ENCODE data around the gene RAI14.

RAI14 gene

GRCh38 chr5:34677428-34677827 lies 21.3 kb downstream of the RAI14 start:
- no peak for DNase-seq (ENCODE audit: low read depth)

DNA sequence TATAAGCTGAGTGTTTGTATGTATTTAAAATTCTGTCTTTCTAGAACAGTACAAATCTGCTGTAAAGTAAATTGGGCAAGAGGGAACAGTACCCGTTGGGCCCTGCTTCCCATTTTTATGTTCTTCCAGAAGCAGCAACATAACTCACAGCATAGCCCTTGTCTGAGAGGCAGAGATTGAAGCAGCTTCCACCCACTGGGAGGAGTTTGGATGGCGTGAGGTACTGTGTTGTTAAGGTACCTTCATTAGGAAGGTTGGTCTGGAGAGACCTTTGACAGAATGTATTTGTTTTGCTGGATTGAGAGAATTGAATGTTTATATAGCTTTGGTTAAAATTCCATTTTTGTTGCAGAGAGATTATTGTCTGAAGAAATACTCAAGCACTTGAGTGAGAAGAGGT lies 24.8 kb downstream of the RAI14 start:
- no peak for DNase-seq (ENCODE audit: low read depth)

- DNase-seq (ENCODE audit: low read depth), result no peak
Observed at GRCh38 chr5:34682926-34683623, 26.9 kb downstream of the RAI14 start.

DNA sequence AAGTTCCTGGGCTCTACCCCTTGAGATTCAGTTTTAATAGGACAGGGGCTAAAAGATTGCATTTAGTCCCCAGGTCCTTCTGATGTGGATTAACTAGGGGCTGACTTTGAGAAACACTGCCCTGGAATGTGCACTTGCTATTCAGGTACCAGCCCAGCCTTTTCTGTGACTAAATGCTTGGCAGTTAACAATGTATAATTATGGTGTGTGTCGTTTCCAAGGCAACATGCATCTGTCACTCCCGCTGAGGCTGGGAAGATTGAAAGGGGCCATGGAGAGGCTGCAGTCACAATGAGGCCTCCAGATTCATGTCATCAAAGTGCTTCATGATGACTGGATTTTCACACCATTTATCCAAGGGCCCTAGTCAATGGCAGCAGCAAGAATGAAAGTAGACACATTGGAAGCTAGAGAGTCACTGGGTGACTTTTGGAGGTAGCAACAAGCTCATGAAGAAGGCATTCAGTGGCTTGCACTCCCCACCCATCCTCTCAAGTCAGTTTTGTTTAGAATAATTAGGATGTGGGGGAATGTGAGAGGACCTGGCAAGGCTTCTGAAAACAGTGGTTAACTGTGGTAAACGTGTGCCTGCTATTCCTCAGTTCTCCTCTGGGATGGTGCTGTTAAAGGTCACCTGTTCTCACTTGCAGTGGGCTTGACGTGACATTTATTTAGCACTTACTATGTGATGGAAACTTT lies 28.3 kb downstream of the RAI14 start:
- no peak for DNase-seq (ENCODE audit: low read depth)

GRCh38 chr5:34684980-34685352 lies 28.8 kb downstream of the RAI14 start:
- no peak for DNase-seq (ENCODE audit: low read depth)

DNA sequence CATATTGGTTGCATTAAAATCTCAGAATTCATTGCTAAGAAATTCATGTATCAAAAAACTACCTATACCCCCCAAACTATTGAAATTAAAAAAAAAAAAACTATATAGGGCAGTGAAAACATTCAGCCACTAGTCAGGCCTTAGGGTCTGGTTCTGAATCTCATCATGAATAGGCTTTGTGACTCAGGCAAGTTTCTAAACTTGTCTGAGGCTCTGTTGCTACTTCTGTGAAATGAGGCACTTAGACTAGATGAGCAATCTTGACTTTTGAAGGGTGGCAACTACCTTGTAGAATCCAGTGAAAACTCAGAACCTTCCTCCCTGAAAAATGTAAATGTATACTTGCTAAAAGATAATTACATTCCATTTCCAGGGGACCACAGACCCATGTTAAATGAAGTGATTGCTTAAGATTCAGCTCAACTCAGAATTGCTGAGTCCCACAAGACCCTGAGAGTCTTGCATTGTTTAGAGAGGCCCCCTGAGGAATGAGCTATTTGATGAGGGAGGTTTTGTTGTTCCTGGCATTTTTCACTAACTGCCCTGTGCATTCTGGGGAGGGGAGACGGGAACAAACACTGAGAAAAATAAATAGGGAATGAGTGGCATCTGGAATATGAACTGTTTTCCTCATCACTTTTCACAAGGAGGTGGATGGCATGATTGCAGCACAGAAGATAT lies 29.5 kb downstream of the RAI14 start:
- DNase-seq (ENCODE audit: low read depth), result no peak

GRCh38 chr5:34686762-34687268 lies 30.7 kb downstream of the RAI14 start:
- no peak for DNase-seq (ENCODE audit: low read depth)

- no peak for DNase-seq (ENCODE audit: low read depth)
Observed at GRCh38 chr5:34687269-34688011, 31.3 kb downstream of the RAI14 start.

GRCh38 chr5:34688015-34688810 lies 32.1 kb downstream of the RAI14 start:
- no peak for DNase-seq (ENCODE audit: low read depth)

GRCh38 chr5:34690301-34690700 lies 34.2 kb downstream of the RAI14 start:
- DNase-seq (ENCODE audit: low read depth), result no peak

GRCh38 chr5:34690898-34691297 lies 34.8 kb downstream of the RAI14 start:
- DNase-seq (ENCODE audit: low read depth), result no peak

GRCh38 chr5:34691326-34691725 lies 35.2 kb downstream of the RAI14 start:
- DNase-seq (ENCODE audit: low read depth), result no peak

DNA sequence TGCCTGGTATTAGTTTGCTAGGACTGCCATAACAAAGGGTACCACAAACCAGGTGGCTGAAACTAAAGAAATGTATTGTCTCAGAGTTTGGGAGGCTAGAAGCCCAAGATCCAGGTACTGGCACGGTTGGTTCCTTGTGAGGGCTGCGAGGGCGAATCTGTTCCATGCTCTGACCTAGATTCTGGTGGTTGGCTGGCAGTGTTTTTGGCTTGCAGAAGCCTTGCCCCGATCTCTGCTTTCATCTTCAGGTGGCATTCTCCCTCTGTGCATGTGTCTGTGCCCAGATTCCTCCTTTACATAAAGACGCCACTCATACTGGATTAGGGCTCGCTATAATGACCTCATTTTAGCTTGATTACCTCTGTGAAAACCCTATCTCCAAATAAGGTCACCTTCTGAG lies 36.7 kb downstream of the RAI14 start:
- DNase-seq (ENCODE audit: low read depth), result no peak

GRCh38 chr5:34694012-34694411 lies 37.9 kb downstream of the RAI14 start:
- DNase-seq (ENCODE audit: low read depth), result no peak

DNA sequence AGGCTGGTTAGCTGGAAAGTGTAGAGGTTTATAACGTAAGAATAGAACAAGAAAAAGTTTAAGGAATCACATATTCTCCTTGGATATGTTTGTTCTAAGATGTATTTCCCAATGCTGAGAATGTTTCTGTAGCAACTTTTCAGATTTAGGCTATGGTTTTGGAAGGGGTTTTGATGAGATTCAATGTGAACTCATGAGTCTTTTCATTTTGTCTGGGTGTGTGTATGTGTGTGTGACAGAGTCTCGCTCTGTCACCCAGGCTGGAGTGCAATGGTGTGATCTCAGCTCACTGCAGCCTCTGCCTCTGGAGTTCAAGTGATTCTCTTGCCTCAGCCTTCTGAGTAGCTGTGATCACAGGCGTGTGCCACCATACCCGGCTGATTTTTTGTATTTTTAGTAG lies 38.6 kb downstream of the RAI14 start:
- DNase-seq (ENCODE audit: low read depth), result no peak

GRCh38 chr5:34695275-34696027 lies 39.3 kb downstream of the RAI14 start:
- DNase-seq (ENCODE audit: low read depth), result no peak

GRCh38 chr5:34697308-34698108 lies 41.4 kb downstream of the RAI14 start:
- no peak for DNase-seq (ENCODE audit: low read depth)

DNA sequence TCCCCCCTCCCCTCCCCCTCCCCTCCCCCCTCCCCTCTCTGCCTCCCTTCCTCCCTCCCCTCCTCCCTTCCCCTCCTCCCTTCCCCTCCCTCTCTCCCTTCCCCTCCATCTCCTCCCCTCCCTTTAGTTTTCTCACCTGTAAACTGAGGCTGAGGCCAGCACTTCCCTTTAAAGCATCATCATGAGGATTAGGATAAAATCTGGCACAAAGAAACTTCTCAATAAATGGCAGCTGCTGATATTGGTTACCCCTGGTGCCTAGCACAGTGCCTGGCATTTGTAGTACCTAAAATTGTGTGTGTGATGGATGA lies 41.9 kb downstream of the RAI14 start:
- DNase-seq (ENCODE audit: low read depth), result no peak

DNA sequence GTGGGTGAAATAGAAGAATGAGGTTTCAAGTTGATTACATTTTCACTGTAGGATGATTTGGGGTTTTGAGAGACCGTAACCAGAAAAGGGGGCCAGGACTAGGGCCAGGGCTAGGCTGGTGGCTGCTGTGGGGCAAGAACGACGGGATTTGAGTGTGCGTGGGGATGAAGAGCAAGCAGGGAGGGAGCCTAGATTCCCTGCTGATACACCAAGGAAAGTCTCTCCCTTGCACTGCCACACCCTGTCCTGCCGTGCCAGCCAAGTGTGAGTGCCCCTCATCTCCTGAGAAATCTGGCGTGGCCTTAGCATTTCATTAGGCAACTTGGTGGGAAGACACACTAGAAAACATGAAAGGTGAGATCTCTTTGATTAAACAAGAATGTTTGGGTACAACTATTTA lies 42.6 kb downstream of the RAI14 start:
- no peak for DNase-seq (ENCODE audit: low read depth)

Measured in activated T-cell treated with anti-CD3 and anti-CD28 coated beads for 24 hours (primary cell).